Panc1 (cell line): ENCODE data around the gene TFCP2L1. TPM values are rescaled to one million over a fixed set of nuclear protein-coding genes. Genes with fewer than 3 reads are reported as not detected.

Source experiments
- ATAC-seq: fragments of 200-7000 bp; cut with Tn5 transposase; 2 replicates; pipeline ENCODE4 v1.9.1; 2020; ENCODE audit warnings: mild to moderate bottlenecking, moderate library complexity
- BruUV-seq: library from RNA; stranded (reverse); fragments of 400-500 nt; replicated peaks from 2 replicates; lab custom pipeline; 2021; lab: Mats Ljungman, UMichigan
- CTCF ChIA-PET: fragments of 300-600 bp; sonication (Branson Sonifier 250); formaldehyde crosslinking; loops from one replicate; lab custom pipeline; 2022; ENCODE audit warnings: antibody characterized with exemption; lab: Charles Lee
- POLR2A ChIA-PET: fragments of 300-600 bp; sonication (Branson Sonifier 250); formaldehyde crosslinking; loops from one replicate; lab custom pipeline; 2022; ENCODE audit warnings: antibody characterized with exemption; lab: Charles Lee
- DNase-seq: peaks from one replicate; pipeline ENCODE4 v3.0.0-alpha.2; 2010; ENCODE audit warnings: low read depth, low spot score
- H3K27ac ChIP-seq: 2 replicates; pipeline ENCODE4 v1.5.1; 2011; ENCODE audit warnings: mild to moderate bottlenecking, low read length, inconsistent platforms
- H3K27me3 ChIP-seq: fragments of 200-500 bp; sonication (Bioruptor generic); 2 replicates; pipeline ENCODE4 v1.6.0; 2014; ENCODE audit warnings: low read length, inconsistent platforms; ENCODE audit not compliant: control insufficient read depth, insufficient read depth
- H3K36me3 ChIP-seq: fragments of 200-500 bp; sonication (Bioruptor generic); 2 replicates; pipeline ENCODE4 v1.5.1; 2014; ENCODE audit warnings: inconsistent platforms, mild to moderate bottlenecking, low read length, moderate library complexity; ENCODE audit not compliant: control insufficient read depth, insufficient read depth
- H3K4me1 ChIP-seq: 2 replicates; pipeline ENCODE4 v1.5.1; 2011; ENCODE audit warnings: inconsistent platforms, mild to moderate bottlenecking, low read length, moderate library complexity; ENCODE audit not compliant: control insufficient read depth, insufficient read depth
- H3K4me3 ChIP-seq, 2 experiments: 2 replicates each; pipeline ENCODE4 v1.5.1; 2011 to 2012; ENCODE audit warnings: low read depth in 2 of 2, low read length in 2 of 2, mild to moderate bottlenecking in 2 of 2, inconsistent platforms in 1 of 2, moderate library complexity in 1 of 2
- H3K9me3 ChIP-seq: fragments of 200-500 bp; sonication (Bioruptor generic); 2 replicates; pipeline ENCODE4 v1.5.1; 2014; ENCODE audit warnings: low read depth, mild to moderate bottlenecking, inconsistent platforms, low read length, moderate library complexity; ENCODE audit not compliant: control insufficient read depth, insufficient read depth
- CTCF ChIP-seq: fragments of 450-650 bp; IDR thresholded peaks from 2 replicates; pipeline ENCODE4 v1.5.1; 2017; ENCODE audit warnings: mild to moderate bottlenecking
- POLR2AphosphoS5 ChIP-seq: IDR thresholded peaks from 2 replicates; pipeline ENCODE4 v1.6.1; 2012; ENCODE audit warnings: mild to moderate bottlenecking, low read depth, low read length, moderate library complexity
- REST ChIP-seq, 2 experiments: IDR thresholded peaks; 2 replicates each; pipeline ENCODE4 v1.6.1; 2011 to 2012; ENCODE audit warnings: low read depth in 2 of 2, control low read depth in 1 of 2, low read length in 1 of 2, mild to moderate bottlenecking in 1 of 2, moderate library complexity in 1 of 2; ENCODE audit not compliant: insufficient read depth in 1 of 2
- SIN3A ChIP-seq: IDR thresholded peaks from 2 replicates; pipeline ENCODE4 v1.6.1; 2012; ENCODE audit warnings: low read depth, mild to moderate bottlenecking, low read length, moderate library complexity, borderline replicate concordance; ENCODE audit not compliant: insufficient read depth
- TCF7L2 ChIP-seq: IDR thresholded peaks from 2 replicates; pipeline ENCODE4 v1.6.1; 2011; ENCODE audit warnings: mild to moderate bottlenecking, low read depth, low read length, inconsistent platforms
- in situ Hi-C: cut with HindIII; loops from 2 replicates; pipeline ENCODE4 v1.10.0; 2016; ENCODE audit warnings: low sequenced_read_pairs, low pct_unique_long_range_greater_than_20kb
- intact Hi-C: fragments of 100-400 bp; cut with micrococcal nuclease; formaldehyde crosslinking; loops from one replicate; pipeline ENCODE4 v1.10.0; 2022; ENCODE audit not compliant: unreplicated experiment
- total RNA-seq: library from RNA; stranded (reverse); gene quantifications from one replicate; pipeline ENCODE4 v1.2.1, GENCODE V29; 2021; ENCODE audit not compliant: unreplicated experiment

The TFCP2L1 gene
- total RNA-seq, 1 experiment from 2014 or later = 4.9 TPM

GRCh38 chr2:121329786-121330185 lies 44.8 kb upstream of the TFCP2L1 start:
- TF ChIP-seq SIN3A (no peak), REST (IDR thresholded peaks at IDR 0.05; ENCODE audit: insufficient read depth in 1 of 2, low read depth in 2 of 2, low read length in 1 of 2) (no peak), TCF7L2 (no peak), POLR2AphosphoS5 (no peak), CTCF (no peak)
- intact Hi-C loops = loop anchor here (10.0 kb wide), 1 partner anchor 235 kb away; no protein-coding TSS in a partner anchor
- no peak overlapping the region for H3K27ac ChIP-seq
- no peaks in the 10 kb centered on the region for H3K36me3 ChIP-seq
- ChIA-PET POLR2A (no interaction called here), CTCF (interaction anchor here (0.5 kb wide), 1 partner anchor 181 kb away, joined by 4 read pairs; no protein-coding TSS in a partner anchor)
- ATAC-seq = no peak
- H3K9me3 ChIP-seq = no peaks in the 10 kb centered on the region
- no peak overlapping the region for H3K4me3 ChIP-seq
- in situ Hi-C loops = no loop called here
- no peaks in the 10 kb centered on the region for H3K4me1 ChIP-seq
- no peaks in the 10 kb centered on the region for H3K27me3 ChIP-seq
- BruUV-seq = no TSS peak
- no peak for DNase-seq

GRCh38 chr2:121326628-121327027 lies 41.6 kb upstream of the TFCP2L1 start:
- in situ Hi-C loops (no loop called here), intact Hi-C loops (loop anchor here (10.0 kb wide), 1 partner anchor 232 kb away; no protein-coding TSS in a partner anchor)
- no peak overlapping the region for H3K27ac ChIP-seq
- no peak overlapping the region for H3K4me3 ChIP-seq
- DNase-seq (no peak), ATAC-seq (no peak)
- CTCF ChIA-PET = interaction anchor here (0.6 kb wide), 1 partner anchor 234 kb away, joined by 3 read pairs; no protein-coding TSS in a partner anchor
- POLR2A ChIA-PET = no interaction called here
- H3K36me3 ChIP-seq = no peaks in the 10 kb centered on the region
- no TSS peak for BruUV-seq
- no peaks in the 10 kb centered on the region for H3K27me3 ChIP-seq
- TF ChIP-seq POLR2AphosphoS5 (no peak), CTCF (no peak), SIN3A (no peak), REST (IDR thresholded peaks at IDR 0.05; ENCODE audit: insufficient read depth in 1 of 2, low read depth in 2 of 2, low read length in 1 of 2) (no peak), TCF7L2 (no peak)
- H3K9me3 ChIP-seq = no peaks in the 10 kb centered on the region
- no peaks in the 10 kb centered on the region for H3K4me1 ChIP-seq
